Transverse colon (tissue), 4 donors: ENCODE results near the gene FBH1.

ENCODE experiments used
- CTCF ChIP-seq, 5 experiments: fragments of 200-600 bp in 3 of 5; fragments of 450-650 bp in 2 of 5; sonication (generic) in 3 of 5; IDR thresholded peaks; 1 replicate in 2 of 5; 2 replicates in 3 of 5; pipeline ENCODE4 v1.5.1; 2016 to 2017; ENCODE audit warnings: antibody characterized with exemption in 5 of 5, inconsistent platforms in 3 of 5, mild to moderate bottlenecking in 2 of 5, moderate library complexity in 1 of 5
- EP300 ChIP-seq: sonication (generic); formaldehyde crosslinking; IDR thresholded peaks from one replicate; pipeline ENCODE4 v1.6.1; 2017; ENCODE audit warnings: antibody characterized with exemption, low read depth
- POLR2A ChIP-seq: fragments of 450-650 bp; IDR thresholded peaks from one replicate; pipeline ENCODE4 v1.6.1; 2016; ENCODE audit warnings: antibody characterized with exemption, mild to moderate bottlenecking, moderate library complexity
- POLR2AphosphoS5 ChIP-seq, 3 donors: sonication (generic); formaldehyde crosslinking; IDR thresholded peaks; one replicate each; pipeline ENCODE4 v1.6.1; 2016; ENCODE audit warnings: antibody characterized with exemption in 3 of 3

- TF ChIP-seq POLR2AphosphoS5 (IDR thresholded peaks at IDR 0.05) (peak in 2 of 3 donors; percentile 12 to 19), POLR2A (no peak), CTCF (IDR thresholded peaks at IDR 0.05) (no peak), EP300 (no peak)
Observed at GRCh38 chr10:5983774-5984173, 93.7 kb downstream of the FBH1 start.
